Mononuclear cell (primary cell): ENCODE results near the gene ZNF324B. TPM values are rescaled to one million over a fixed set of nuclear protein-coding genes. Genes with fewer than 3 reads are reported as not detected.
"Not testable (repeated sequence)": the region's sequence is repeated elsewhere in the genome, so short reads cannot be mapped to it uniquely, and the experiment has no call there.

Experiments
- H3K27me3 ChIP-seq: 2 replicates; pipeline ENCODE4 v1.6.0; 2011; ENCODE audit warnings: low read length, control low read depth; ENCODE audit not compliant: insufficient read depth
- H3K4me1 ChIP-seq: 2 replicates; pipeline ENCODE4 v1.5.1; 2011; ENCODE audit warnings: mild to moderate bottlenecking, low read length, control low read depth; ENCODE audit not compliant: insufficient read depth
- H3K4me3 ChIP-seq: 2 replicates; pipeline ENCODE4 v1.5.1; 2011; ENCODE audit warnings: mild to moderate bottlenecking, low read length, moderate library complexity
- H3K9me3 ChIP-seq: 2 replicates; pipeline ENCODE4 v1.5.1; 2011; ENCODE audit warnings: low read depth, mild to moderate bottlenecking, control low read depth, low read length
- total RNA-seq: library from RNA; depleted of rRNA; stranded (reverse); fragments of >200 nt; gene quantifications from one replicate; pipeline ENCODE4 v1.2.3, GENCODE V29; 2012

ZNF324B gene
- total RNA-seq, 1 donor = 3.6 TPM

GRCh38 chr19:58470837-58471543 is 19.6 kb downstream of the ZNF324B start:
- peaks cover 26% of the 10 kb centered on the region for H3K4me1 ChIP-seq
- not testable (repeated sequence) for H3K4me3 ChIP-seq, H3K9me3 ChIP-seq, H3K27me3 ChIP-seq

DNA sequence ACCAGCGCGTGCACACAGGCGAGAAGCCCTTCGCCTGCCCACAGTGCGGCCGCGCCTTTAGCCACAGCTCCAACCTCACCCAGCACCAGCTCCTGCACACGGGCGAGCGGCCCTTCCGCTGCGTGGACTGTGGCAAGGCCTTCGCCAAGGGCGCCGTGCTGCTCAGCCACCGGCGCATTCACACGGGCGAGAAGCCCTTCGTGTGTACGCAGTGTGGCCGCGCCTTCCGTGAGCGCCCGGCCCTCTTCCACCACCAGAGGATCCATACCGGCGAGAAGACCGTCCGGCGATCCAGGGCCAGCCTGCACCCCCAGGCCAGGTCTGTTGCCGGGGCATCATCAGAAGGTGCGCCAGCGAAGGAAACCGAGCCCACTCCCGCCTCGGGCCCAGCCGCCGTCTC is 20.3 kb downstream of the ZNF324B start:
- no peaks in the 10 kb centered on the region for H3K9me3 ChIP-seq
- no peak overlapping the region for H3K4me3 ChIP-seq

DNA sequence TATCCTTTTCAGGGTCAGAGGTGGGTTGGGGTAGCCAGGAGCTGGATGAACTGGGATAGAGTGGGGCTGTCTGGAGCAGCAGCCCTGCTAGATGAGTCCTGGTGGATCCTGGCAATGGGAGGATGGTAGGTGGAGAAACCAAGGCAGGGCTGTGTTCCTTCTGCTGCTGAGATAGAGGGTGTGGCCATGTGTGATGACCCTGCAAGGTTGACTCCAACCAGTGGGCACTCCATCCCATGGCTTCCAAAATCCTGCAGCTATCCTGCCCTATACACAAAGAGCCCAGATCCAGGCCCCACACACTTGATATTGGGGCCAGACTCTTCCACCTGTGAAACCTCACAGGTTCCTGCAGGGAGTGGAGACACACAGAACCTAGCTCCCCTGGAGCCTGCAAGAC is 22.4 kb downstream of the ZNF324B start:
- no peaks in the 10 kb centered on the region for H3K27me3 ChIP-seq
- H3K4me3 ChIP-seq = no peak overlapping the region
- H3K9me3 ChIP-seq = no peaks in the 10 kb centered on the region
- H3K4me1 ChIP-seq = peaks cover 18% of the 10 kb centered on the region

More for the DNA sequence above, 20.3 kb downstream of the ZNF324B start:
- peaks cover 27% of the 10 kb centered on the region for H3K4me1 ChIP-seq
- no peaks in the 10 kb centered on the region for H3K27me3 ChIP-seq

GRCh38 chr19:58474291-58474996 is 23.0 kb downstream of the ZNF324B start:
- peaks cover 18% of the 10 kb centered on the region for H3K4me1 ChIP-seq
- H3K4me3 ChIP-seq = no peak overlapping the region
- no peaks in the 10 kb centered on the region for H3K27me3 ChIP-seq
- H3K9me3 ChIP-seq = no peaks in the 10 kb centered on the region

DNA sequence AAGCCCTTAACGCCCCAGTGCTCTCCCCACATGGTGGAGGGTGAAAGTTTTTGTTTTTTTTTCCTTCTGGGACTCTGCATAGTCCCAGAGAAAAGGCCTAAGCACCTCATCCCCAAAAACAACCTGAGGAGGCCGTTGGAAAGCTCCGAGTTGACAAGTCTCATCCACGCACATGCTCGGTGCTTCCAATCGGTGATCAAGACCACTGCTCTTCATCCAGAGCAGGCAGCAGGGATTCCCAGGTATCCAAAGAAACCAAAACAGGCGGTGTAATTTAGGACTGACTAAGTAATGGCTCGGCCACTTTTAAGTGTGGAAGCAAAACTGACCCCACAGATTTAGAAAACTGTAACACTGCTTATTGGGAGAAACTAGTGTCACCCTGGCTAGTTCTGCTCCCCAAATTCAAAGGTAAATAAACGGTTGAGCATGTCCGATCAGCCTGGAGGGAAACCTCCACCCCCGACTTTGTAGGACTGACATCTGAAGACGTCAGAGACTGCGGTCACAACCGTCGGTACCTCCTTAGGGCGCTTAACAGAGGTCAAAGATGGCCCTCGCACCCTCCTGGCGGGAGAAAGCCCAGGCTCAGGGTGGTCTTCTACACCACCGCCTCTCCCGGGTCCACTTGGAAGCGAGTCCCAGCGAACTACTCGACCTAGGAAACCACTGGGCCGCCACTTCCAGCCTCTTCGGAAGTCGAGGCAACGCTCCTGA is 23.7 kb downstream of the ZNF324B start:
- no peaks in the 10 kb centered on the region for H3K9me3 ChIP-seq
- H3K4me1 ChIP-seq = peaks cover 18% of the 10 kb centered on the region
- no peaks in the 10 kb centered on the region for H3K27me3 ChIP-seq
- peak overlapping the region; percentile 61 for H3K4me3 ChIP-seq

GRCh38 chr19:58475714-58476497 is 24.5 kb downstream of the ZNF324B start, which contains the start of gene ZNF446:
TSS of gene ZNF446 (plus strand) at chr19:58476352. CDS start at chr19:58477219, 867 bp downstream.
- peaks cover 18% of the 10 kb centered on the region for H3K4me1 ChIP-seq
- no peaks in the 10 kb centered on the region for H3K27me3 ChIP-seq
- peak within 1 kb of the TSS; percentile 61 for H3K4me3 ChIP-seq
- no peaks in the 10 kb centered on the region for H3K9me3 ChIP-seq

DNA sequence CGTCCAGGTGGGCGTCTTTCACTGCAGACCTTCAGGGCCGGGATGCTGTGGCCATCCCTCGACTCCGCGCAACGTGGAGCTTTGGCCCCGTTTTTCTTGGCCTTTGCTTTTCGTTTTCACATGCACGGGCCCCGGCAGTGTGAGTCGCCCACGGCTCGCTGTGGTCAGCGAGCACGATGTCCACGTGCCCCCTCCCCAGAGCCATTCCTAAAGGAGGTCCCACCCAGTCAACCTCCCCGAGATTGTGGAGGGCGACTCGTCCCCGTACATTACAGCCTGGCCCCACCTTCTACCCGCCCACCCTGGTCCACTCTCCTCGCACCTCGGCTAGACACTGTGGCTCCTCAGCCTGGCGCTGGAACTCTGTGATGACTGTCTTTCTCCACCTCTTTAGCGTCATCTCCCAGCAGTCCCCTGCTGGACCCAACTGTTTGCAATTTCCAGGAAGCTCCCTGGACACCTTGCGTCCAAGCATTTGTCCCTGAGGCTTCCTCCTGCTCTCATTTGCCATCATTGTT is 25.1 kb downstream of the ZNF324B start:
- peaks cover 18% of the 10 kb centered on the region for H3K4me1 ChIP-seq
- no peaks in the 10 kb centered on the region for H3K27me3 ChIP-seq
- no peaks in the 10 kb centered on the region for H3K9me3 ChIP-seq
- H3K4me3 ChIP-seq = peak overlapping the region; percentile 61

DNA sequence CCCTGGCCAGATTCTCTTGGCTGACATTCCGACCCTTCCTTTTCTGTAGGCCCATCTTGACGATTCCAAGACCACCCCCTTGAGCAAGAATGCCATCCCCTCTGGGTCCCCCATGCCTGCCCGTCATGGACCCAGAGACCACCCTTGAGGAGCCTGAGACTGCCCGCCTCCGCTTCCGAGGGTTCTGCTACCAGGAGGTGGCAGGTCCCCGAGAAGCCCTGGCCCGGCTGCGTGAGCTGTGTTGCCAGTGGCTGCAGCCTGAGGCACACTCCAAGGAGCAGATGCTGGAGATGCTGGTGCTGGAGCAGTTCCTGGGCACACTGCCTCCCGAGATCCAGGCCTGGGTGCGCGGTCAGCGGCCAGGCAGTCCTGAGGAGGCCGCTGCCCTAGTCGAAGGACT is 25.7 kb downstream of the ZNF324B start:
- Histone ChIP-seq H3K27me3 (no peaks in the 10 kb centered on the region), H3K4me3 (no peak overlapping the region), H3K4me1 (peaks cover 18% of the 10 kb centered on the region), H3K9me3 (no peaks in the 10 kb centered on the region)

DNA sequence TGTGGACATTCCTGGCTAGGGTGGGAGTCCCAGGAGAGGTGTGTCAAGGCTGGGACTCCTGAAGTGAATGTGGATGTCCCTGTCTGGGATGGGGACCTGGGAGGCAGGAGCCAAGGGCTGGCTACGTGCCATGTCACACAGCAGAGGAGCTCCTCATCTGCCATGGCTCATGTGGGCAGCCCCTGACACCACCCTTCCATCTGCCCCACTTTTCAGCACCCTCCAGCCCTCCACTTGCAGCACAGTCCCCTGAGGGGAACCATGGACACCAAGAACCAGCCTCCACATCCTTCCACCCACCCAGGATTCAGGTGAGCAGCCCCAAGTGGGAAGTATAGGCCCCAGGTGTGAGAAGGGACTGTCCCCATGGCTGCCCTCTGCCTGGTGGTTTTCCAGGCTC is 26.4 kb downstream of the ZNF324B start:
- no peaks in the 10 kb centered on the region for H3K9me3 ChIP-seq
- no peak overlapping the region for H3K4me3 ChIP-seq
- H3K27me3 ChIP-seq = no peaks in the 10 kb centered on the region
- peaks cover 18% of the 10 kb centered on the region for H3K4me1 ChIP-seq

DNA sequence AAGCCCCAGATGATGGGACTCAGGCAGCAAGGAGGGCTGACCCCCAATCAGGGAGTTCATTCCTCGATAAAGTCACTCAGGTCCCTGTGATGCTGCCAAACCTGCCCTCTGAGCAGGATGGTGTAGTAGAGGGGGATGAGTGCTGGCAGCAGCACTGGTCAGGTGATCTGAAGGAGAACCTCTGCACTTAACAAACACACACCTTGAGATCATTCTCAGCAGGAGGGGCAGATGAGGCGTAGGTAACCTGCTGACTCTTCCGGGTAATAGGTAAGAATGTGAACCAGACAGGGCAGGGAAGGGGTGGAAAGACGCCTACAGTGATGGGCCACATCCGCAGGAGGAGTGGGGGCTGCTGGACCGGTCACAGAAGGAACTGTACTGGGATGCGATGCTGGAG is 27.9 kb downstream of the ZNF324B start:
- Histone ChIP-seq H3K27me3 (no peaks in the 10 kb centered on the region), H3K4me1 (peaks cover 18% of the 10 kb centered on the region), H3K4me3 (no peak overlapping the region)

DNA sequence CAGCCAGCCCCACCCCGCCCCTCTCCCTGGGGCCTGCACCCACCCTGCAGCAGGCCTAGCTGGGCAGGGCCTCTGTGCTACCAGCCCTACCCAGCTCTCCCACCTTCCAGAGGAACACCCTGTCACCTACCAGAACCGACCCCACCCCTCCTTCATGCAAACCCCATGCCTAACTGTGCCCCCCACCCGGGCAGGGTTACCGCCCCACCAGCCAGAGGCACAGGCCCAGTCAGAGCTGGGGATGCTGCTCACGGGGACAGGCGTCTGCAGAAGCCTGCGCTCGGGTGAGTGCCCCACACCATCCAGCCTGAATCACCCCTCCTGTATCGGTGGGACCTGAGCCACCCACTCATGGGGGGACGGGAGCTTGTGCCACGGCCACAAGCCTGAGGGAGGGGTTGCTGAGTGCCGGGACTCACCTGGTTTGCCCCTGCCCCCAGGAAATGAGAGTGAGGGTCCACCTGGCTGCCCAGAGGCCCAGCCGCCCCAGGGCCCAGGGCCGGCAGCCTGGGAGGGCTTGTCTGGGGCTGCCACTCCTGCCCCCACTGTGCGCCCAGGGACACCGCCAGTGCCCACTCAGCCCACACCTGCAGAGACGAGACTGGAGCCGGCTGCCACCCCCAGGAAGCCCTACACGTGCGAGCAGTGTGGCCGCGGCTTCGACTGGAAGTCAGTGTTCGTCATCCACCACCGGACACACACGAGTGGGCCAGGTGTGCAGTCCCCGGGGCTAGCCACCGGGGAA is 28.5 kb downstream of the ZNF324B start:
- Histone ChIP-seq H3K4me3 (no peak overlapping the region), H3K27me3 (no peaks in the 10 kb centered on the region), H3K9me3 (no peaks in the 10 kb centered on the region), H3K4me1 (peaks cover 16% of the 10 kb centered on the region)

More for the DNA sequence above, 27.9 kb downstream of the ZNF324B start:
- H3K9me3 ChIP-seq = no peaks in the 10 kb centered on the region

DNA sequence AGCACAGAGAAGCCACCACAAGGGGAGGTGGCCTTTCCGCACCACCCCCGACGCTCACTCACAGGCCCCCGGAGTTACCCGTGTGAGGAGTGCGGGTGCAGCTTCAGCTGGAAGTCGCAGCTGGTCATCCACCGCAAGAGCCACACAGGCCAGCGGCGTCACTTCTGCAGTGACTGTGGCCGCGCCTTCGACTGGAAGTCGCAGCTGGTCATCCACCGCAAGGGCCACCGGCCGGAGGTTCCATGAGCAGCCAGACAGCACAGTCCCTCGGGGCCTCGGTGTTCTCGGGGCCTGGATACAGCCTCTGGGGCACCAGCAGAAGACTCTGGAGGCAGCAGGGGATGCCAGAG is 29.0 kb downstream of the ZNF324B start:
- Histone ChIP-seq H3K4me3 (no peak overlapping the region), H3K27me3 (no peaks in the 10 kb centered on the region), H3K4me1 (peaks cover 11% of the 10 kb centered on the region), H3K9me3 (no peaks in the 10 kb centered on the region)

DNA sequence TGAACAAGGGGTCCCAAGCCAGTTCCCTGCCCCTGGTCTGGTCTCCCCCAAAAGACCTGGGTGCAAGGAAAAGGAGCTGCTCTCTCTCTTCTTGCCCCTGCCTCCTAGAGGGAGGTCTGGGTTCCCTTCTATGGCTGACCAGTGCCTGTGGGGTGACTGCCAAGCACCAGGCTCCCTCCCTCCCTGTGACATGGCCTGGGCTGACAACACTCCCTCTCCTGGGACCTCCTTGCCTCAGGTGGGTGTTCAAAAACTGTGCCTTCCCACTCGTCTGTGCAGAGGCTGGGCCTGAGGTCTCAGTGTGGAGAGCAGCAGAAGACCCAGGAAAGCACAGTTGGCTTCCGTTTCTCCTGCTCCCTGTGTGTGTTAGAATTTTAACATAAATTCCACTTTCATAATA is 29.4 kb downstream of the ZNF324B start:
- Histone ChIP-seq H3K27me3 (no peaks in the 10 kb centered on the region), H3K4me3 (no peak overlapping the region), H3K9me3 (no peaks in the 10 kb centered on the region), H3K4me1 (peaks cover 9% of the 10 kb centered on the region)

GRCh38 chr19:58482372-58482771 is 30.9 kb downstream of the ZNF324B start:
- Histone ChIP-seq H3K27me3 (no peaks in the 10 kb centered on the region), H3K4me1 (no peaks in the 10 kb centered on the region), H3K4me3 (no peak overlapping the region), H3K9me3 (no peaks in the 10 kb centered on the region)
